ENCODE results near the gene EYS.

Gene EYS

GRCh38 chr6:64516393-64516792, 1190.6 kb downstream of the EYS start:
- Histone ChIP-seq H3K4me3 (ENCODE audit: low read length) (no peak overlapping the region), H3K4me1 (ENCODE audit: control insufficient read depth, insufficient read depth, low read length) (peaks cover 22% of the 10 kb centered on the region), H3K9me3 (ENCODE audit: control insufficient read depth, low read length) (no peaks in the 10 kb centered on the region), H3K27me3 (replicated peaks; ENCODE audit: control insufficient read depth, insufficient read depth, low read length) (no peaks in the 10 kb centered on the region), H3K36me3 (ENCODE audit: control insufficient read depth, insufficient read depth, low read length, severe bottlenecking) (no peaks in the 10 kb centered on the region), H3K9ac (ENCODE audit: low read length) (no peak overlapping the region)
- DNase-seq (ENCODE audit: low read depth) = no peak

GRCh38 chr6:64507661-64508060, 1199.4 kb downstream of the EYS start:
- H3K27me3 ChIP-seq (replicated peaks; ENCODE audit: control insufficient read depth, insufficient read depth, low read length) = no peaks in the 10 kb centered on the region

GRCh38 chr6:64505312-64505711, 1201.7 kb downstream of the EYS start:
- no peaks in the 10 kb centered on the region for H3K27me3 ChIP-seq (replicated peaks; ENCODE audit: control insufficient read depth, insufficient read depth, low read length)

More at GRCh38 chr6:64507661-64508060, 1199.4 kb downstream of the EYS start:
- no peak for DNase-seq (ENCODE audit: low read depth)
- no peaks in the 10 kb centered on the region for H3K9me3 ChIP-seq (ENCODE audit: control insufficient read depth, low read length)
- no peak overlapping the region for H3K9ac ChIP-seq (ENCODE audit: low read length)
- H3K4me3 ChIP-seq (ENCODE audit: low read length) = no peak overlapping the region
- no peaks in the 10 kb centered on the region for H3K4me1 ChIP-seq (ENCODE audit: control insufficient read depth, insufficient read depth, low read length)
- H3K36me3 ChIP-seq (ENCODE audit: control insufficient read depth, insufficient read depth, low read length, severe bottlenecking) = no peaks in the 10 kb centered on the region

GRCh38 chr6:64504503-64504902, 1202.5 kb downstream of the EYS start:
- H3K27me3 ChIP-seq (replicated peaks; ENCODE audit: control insufficient read depth, insufficient read depth, low read length) = no peaks in the 10 kb centered on the region
- H3K36me3 ChIP-seq (ENCODE audit: control insufficient read depth, insufficient read depth, low read length, severe bottlenecking) = no peaks in the 10 kb centered on the region
- no peak overlapping the region for H3K4me3 ChIP-seq (ENCODE audit: low read length)
- no peak for DNase-seq (ENCODE audit: low read depth)
- no peaks in the 10 kb centered on the region for H3K4me1 ChIP-seq (ENCODE audit: control insufficient read depth, insufficient read depth, low read length)
- H3K9me3 ChIP-seq (ENCODE audit: control insufficient read depth, low read length) = no peaks in the 10 kb centered on the region
- H3K9ac ChIP-seq (ENCODE audit: low read length) = no peak overlapping the region

More at GRCh38 chr6:64505312-64505711, 1201.7 kb downstream of the EYS start:
- H3K9ac ChIP-seq (ENCODE audit: low read length) = no peak overlapping the region
- H3K36me3 ChIP-seq (ENCODE audit: control insufficient read depth, insufficient read depth, low read length, severe bottlenecking) = no peaks in the 10 kb centered on the region
- no peaks in the 10 kb centered on the region for H3K9me3 ChIP-seq (ENCODE audit: control insufficient read depth, low read length)
- no peaks in the 10 kb centered on the region for H3K4me1 ChIP-seq (ENCODE audit: control insufficient read depth, insufficient read depth, low read length)
- no peak for DNase-seq (ENCODE audit: low read depth)
- no peak overlapping the region for H3K4me3 ChIP-seq (ENCODE audit: low read length)

- H3K36me3 ChIP-seq (ENCODE audit: control insufficient read depth, insufficient read depth, low read length, severe bottlenecking) = no peaks in the 10 kb centered on the region
- no peak for DNase-seq (ENCODE audit: low read depth)
- H3K4me1 ChIP-seq (ENCODE audit: control insufficient read depth, insufficient read depth, low read length) = no peaks in the 10 kb centered on the region
- H3K9ac ChIP-seq (ENCODE audit: low read length) = no peak overlapping the region
- no peak overlapping the region for H3K4me3 ChIP-seq (ENCODE audit: low read length)
- H3K9me3 ChIP-seq (ENCODE audit: control insufficient read depth, low read length) = no peaks in the 10 kb centered on the region
- H3K27me3 ChIP-seq (replicated peaks; ENCODE audit: control insufficient read depth, insufficient read depth, low read length) = no peaks in the 10 kb centered on the region
Measured at GRCh38 chr6:64502801-64503200, 1204.2 kb downstream of the EYS start.

- H3K27me3 ChIP-seq (replicated peaks; ENCODE audit: control insufficient read depth, insufficient read depth, low read length) = no peaks in the 10 kb centered on the region
- no peak for DNase-seq (ENCODE audit: low read depth)
- no peaks in the 10 kb centered on the region for H3K9me3 ChIP-seq (ENCODE audit: control insufficient read depth, low read length)
- no peak overlapping the region for H3K9ac ChIP-seq (ENCODE audit: low read length)
- no peaks in the 10 kb centered on the region for H3K36me3 ChIP-seq (ENCODE audit: control insufficient read depth, insufficient read depth, low read length, severe bottlenecking)
- H3K4me3 ChIP-seq (ENCODE audit: low read length) = no peak overlapping the region
- no peaks in the 10 kb centered on the region for H3K4me1 ChIP-seq (ENCODE audit: control insufficient read depth, insufficient read depth, low read length)
Measured at GRCh38 chr6:64497634-64498033, 1209.4 kb downstream of the EYS start.

- no peaks in the 10 kb centered on the region for H3K36me3 ChIP-seq (ENCODE audit: control insufficient read depth, insufficient read depth, low read length, severe bottlenecking)
- no peaks in the 10 kb centered on the region for H3K27me3 ChIP-seq (replicated peaks; ENCODE audit: control insufficient read depth, insufficient read depth, low read length)
- H3K4me3 ChIP-seq (ENCODE audit: low read length) = no peak overlapping the region
- H3K4me1 ChIP-seq (ENCODE audit: control insufficient read depth, insufficient read depth, low read length) = peaks cover 6% of the 10 kb centered on the region
- no peak overlapping the region for H3K9ac ChIP-seq (ENCODE audit: low read length)
- H3K9me3 ChIP-seq (ENCODE audit: control insufficient read depth, low read length) = no peaks in the 10 kb centered on the region
- no peak for DNase-seq (ENCODE audit: low read depth)
Measured at GRCh38 chr6:64489763-64490162, 1217.3 kb downstream of the EYS start.

- Histone ChIP-seq H3K4me1 (ENCODE audit: control insufficient read depth, insufficient read depth, low read length) (peaks cover 6% of the 10 kb centered on the region), H3K4me3 (ENCODE audit: low read length) (no peak overlapping the region), H3K9ac (ENCODE audit: low read length) (no peak overlapping the region), H3K9me3 (ENCODE audit: control insufficient read depth, low read length) (no peaks in the 10 kb centered on the region), H3K36me3 (ENCODE audit: control insufficient read depth, insufficient read depth, low read length, severe bottlenecking) (no peaks in the 10 kb centered on the region), H3K27me3 (replicated peaks; ENCODE audit: control insufficient read depth, insufficient read depth, low read length) (no peaks in the 10 kb centered on the region)
- DNase-seq (ENCODE audit: low read depth) = no peak
Measured at GRCh38 chr6:64486578-64487351, 1220.3 kb downstream of the EYS start.

GRCh38 chr6:64483956-64484499, 1223.0 kb downstream of the EYS start:
- H3K9me3 ChIP-seq (ENCODE audit: control insufficient read depth, low read length) = no peaks in the 10 kb centered on the region
- no peaks in the 10 kb centered on the region for H3K4me1 ChIP-seq (ENCODE audit: control insufficient read depth, insufficient read depth, low read length)
- H3K27me3 ChIP-seq (replicated peaks; ENCODE audit: control insufficient read depth, insufficient read depth, low read length) = no peaks in the 10 kb centered on the region
- no peak for DNase-seq (ENCODE audit: low read depth)
- H3K4me3 ChIP-seq (ENCODE audit: low read length) = no peak overlapping the region
- no peaks in the 10 kb centered on the region for H3K36me3 ChIP-seq (ENCODE audit: control insufficient read depth, insufficient read depth, low read length, severe bottlenecking)
- no peak overlapping the region for H3K9ac ChIP-seq (ENCODE audit: low read length)

- no peaks in the 10 kb centered on the region for H3K27me3 ChIP-seq (replicated peaks; ENCODE audit: control insufficient read depth, insufficient read depth, low read length)
- H3K9ac ChIP-seq (ENCODE audit: low read length) = no peak overlapping the region
- H3K4me3 ChIP-seq (ENCODE audit: low read length) = no peak overlapping the region
- H3K9me3 ChIP-seq (ENCODE audit: control insufficient read depth, low read length) = no peaks in the 10 kb centered on the region
- DNase-seq (ENCODE audit: low read depth) = no peak
- H3K36me3 ChIP-seq (ENCODE audit: control insufficient read depth, insufficient read depth, low read length, severe bottlenecking) = no peaks in the 10 kb centered on the region
- peaks cover 3% of the 10 kb centered on the region for H3K4me1 ChIP-seq (ENCODE audit: control insufficient read depth, insufficient read depth, low read length)
Measured at GRCh38 chr6:64482631-64483030, 1224.4 kb downstream of the EYS start.

- no peaks in the 10 kb centered on the region for H3K36me3 ChIP-seq (ENCODE audit: control insufficient read depth, insufficient read depth, low read length, severe bottlenecking)
Measured at GRCh38 chr6:64479134-64479533, 1227.9 kb downstream of the EYS start.

More at GRCh38 chr6:64479134-64479533, 1227.9 kb downstream of the EYS start:
- H3K4me3 ChIP-seq (ENCODE audit: low read length) = no peak overlapping the region
- no peak overlapping the region for H3K9ac ChIP-seq (ENCODE audit: low read length)
- peaks cover 11% of the 10 kb centered on the region for H3K4me1 ChIP-seq (ENCODE audit: control insufficient read depth, insufficient read depth, low read length)
- H3K9me3 ChIP-seq (ENCODE audit: control insufficient read depth, low read length) = no peaks in the 10 kb centered on the region
- no peaks in the 10 kb centered on the region for H3K27me3 ChIP-seq (replicated peaks; ENCODE audit: control insufficient read depth, insufficient read depth, low read length)
- no peak for DNase-seq (ENCODE audit: low read depth)
